Activated CD8-positive, alpha-beta memory T cell treated with anti-CD3 and anti-CD28 coated beads, Interleukin-2, amount 50 U/mL, for 1 hour (primary cell): ENCODE data around the gene POP5.
A peak's percentile ranks its signal among the peaks of the same experiment; 100 is the strongest.
"Not testable (repeated sequence)": the region's sequence is repeated elsewhere in the genome, so short reads cannot be mapped to it uniquely, and the experiment has no call there.

Source experiments
- DNase-seq: peaks from one replicate; pipeline ENCODE4 v3.0.0-alpha.2; 2020; ENCODE audit errors: extremely low read depth

Gene POP5, protein sequence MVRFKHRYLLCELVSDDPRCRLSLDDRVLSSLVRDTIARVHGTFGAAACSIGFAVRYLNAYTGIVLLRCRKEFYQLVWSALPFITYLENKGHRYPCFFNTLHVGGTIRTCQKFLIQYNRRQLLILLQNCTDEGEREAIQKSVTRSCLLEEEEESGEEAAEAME

GRCh38 chr12:120580787-120581723, at the start of gene POP5:
Gene POP5, minus strand, starts transcription at chr12:120581402. Its CDS starts 40 bp downstream, at chr12:120581362.
- DNase-seq, result peak; percentile 81

GRCh38 chr12:120630104-120630892, 49.1 kb upstream of the POP5 start:
- DNase-seq, result no peak

- DNase-seq, result no peak
These were observed 47.7 kb upstream of the POP5 start for GRCh38 chr12:120628919-120629318.

DNA sequence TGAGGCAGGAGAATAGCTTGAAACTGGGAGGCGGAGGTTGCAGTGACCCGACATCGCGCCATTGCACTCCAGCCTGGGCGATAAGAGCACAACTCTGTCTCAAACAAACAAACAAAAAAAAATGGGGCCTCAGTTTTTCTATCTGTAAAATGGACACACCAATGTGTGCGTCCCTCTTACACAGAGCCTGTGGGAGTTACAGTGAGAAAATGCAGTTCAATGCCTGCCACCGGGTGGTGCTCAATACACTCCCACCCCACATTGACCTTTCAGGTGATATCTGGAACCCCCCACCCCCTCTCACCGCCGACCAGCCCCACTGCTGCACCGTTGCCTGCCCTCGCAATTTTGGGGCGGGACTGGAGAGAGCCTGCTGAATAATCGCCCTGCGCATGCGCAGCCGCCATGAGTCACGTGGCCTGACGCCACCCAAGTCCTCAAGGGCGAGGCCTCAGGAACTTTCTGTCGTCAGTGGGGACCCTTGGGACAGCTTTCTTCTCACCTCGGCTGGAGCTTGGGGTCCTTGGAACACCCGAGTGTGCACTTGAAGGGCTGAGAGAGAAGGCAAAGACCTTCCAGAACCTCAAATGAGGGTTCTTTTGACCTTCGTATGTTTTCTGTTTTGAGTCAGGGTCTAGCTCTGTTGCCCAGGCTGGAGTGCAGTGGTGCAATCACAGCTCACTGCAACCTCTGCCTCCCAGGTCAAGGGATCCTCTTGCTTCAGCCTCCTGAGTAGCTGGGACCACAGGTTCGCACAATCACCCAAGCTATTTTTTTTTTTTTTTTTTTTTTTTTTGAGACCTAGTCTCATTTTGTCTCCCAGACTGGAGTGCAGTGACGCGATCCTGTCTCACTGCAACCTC, 44.6 kb upstream of the POP5 start:
- DNase-seq, result no peak

- DNase-seq, result no peak
These were observed 39.4 kb upstream of the POP5 start for GRCh38 chr12:120620624-120621023.

DNA sequence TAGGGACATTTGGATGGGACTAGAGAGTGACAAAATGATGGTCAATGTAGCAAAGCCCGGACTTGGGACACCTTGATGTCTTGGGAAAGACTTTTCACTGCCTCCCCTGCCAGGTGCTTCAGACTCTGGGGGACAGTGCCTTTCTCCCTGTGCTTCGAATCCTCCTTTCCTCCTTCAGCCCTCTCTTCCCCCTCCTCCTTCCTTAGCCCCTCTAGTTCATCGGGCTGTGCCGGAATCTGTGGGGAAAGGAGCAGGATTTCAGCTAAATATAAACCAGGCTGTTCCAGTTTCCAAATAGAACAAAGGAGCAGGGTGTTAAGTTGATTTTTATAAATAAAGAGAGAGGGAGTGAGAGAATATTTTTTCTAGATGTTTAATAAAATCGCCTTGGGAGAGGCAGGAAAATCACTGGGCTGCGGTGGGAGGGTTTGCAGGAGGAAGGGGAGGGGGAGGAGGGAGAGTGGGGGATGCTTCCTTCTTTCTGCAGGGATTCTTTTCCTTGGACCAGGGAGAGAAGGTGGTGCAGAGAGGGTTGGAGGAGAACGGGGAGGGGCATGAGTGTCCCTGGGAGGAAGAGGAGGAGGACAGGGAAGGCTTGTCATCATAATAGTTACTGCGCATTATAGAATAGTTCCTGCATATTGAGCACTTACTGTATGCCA, 37.9 kb upstream of the POP5 start:
- DNase-seq, result no peak

DNA sequence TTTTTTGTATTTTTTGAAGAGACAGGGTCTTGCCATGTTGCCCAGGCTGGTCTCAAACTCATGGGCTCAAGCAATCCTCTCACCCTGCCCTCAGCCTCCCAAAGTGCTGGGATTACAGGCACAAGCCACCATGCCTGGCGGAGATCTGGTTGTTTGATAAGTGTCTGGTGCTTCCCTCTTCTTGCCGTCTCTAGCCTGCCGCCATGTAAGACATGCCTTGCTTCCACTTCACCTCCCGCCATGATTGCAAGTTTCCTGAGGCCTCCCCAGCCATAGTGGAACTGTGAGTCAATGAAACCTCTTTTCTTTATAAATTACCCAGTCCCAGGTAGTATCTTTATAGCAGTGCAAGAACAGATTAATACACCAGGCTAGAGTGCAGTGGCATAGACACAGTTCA, 36.6 kb upstream of the POP5 start:
- not testable (repeated sequence) for DNase-seq

GRCh38 chr12:120617193-120617592, 36.0 kb upstream of the POP5 start:
- not testable (repeated sequence) for DNase-seq

DNA sequence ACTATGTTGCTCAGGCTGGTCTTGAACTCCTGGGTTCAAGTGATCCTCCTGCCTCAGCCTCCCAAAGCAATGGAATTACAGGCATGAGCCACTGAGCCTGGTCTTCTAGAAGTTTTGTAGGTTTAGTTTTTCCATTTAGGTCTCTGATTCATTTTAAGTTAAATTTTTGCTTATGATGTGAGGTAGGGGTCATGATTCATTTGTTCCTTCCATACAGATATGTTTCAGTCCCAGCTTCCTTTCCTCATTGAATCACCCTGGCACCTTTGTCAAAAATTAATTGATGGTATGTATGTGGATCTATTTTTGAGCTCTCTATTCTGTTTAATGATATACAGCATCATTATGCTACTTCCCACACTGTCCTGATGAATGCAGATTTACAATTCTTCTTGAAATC, 33.6 kb upstream of the POP5 start:
- no peak for DNase-seq

DNA sequence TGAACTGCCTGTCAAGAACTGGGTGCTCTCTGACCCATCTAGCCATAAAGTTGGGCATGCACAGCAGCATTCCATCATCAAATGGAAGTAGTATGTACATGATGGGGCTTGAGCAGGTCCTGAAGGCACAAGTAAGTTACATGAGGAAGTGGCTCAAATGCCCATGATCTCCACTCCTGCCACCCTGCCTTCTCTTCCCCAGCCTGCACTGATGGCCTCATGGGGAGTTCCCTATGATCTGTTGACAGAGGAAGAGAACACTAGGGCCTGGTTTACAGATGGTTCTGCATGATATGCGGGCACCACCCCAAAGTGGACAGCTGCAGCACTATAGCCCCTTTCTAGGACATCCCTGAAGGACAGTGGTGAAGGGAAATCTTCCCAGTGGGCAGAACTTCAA, 30.3 kb upstream of the POP5 start:
- not testable (repeated sequence) for DNase-seq

- DNase-seq, result no peak
These were observed 29.4 kb upstream of the POP5 start for GRCh38 chr12:120610560-120610959.

DNA sequence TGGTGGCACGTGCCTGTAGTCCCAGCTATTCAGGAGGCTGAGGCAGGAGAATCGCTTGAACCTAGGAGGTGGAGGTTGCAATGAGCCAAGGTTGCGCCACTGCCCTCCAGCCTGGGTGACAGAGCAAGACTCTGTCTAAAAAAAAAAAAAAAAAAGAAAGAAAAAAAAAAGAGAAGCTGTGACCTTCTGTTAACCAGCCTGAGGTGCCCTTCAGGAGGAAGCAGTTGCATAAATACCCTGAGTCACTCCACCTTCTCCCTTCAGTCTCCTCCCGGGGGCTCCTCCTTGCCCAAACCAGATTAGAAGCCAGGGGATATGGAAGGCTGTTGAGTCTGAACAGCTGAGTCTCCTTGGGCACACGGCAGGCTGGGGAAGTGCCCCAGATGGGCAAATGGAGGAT, 21.2 kb upstream of the POP5 start:
- DNase-seq, result not testable (repeated sequence)

DNA sequence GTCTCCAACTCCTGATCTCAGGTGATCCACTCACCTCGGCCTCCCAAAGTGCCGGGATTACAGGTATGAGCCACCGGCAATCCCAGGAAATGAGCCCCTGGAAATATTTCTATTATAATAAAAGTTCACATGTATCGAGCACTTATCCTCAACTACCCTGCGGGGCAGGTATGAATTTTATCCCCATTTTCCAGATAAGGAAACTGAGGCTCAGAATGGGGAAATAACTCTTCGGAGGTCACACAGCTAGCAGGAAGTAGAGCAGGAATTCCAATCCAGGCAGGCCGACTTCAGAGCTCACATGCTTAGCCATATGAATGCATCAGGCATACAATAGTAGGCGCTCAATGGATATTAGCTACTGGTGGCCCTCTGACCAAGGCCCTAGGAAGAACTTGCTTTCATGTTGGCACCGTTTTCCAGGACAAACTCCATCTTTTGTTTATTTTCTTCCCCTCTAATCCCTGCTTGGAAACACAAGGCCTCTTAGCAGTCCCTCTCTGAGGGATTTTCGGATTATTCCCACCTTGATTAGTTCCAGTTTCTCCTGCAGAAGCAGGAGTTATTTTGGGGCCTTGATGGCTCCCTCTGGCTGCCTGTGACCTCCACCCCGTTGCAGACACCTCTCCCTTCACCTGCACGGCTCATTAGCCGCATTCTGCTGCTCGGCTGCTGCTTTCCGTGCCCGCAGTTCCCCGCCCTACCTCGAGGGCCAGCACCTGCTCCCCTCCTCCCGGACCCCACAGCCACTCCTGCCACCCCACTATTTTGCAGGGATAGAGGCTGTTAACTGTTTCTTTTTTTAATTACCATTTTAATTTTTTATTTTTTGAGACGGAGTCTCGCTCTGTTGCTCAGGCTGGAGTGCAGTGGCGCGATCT, 18.7 kb upstream of the POP5 start:
- no peak for DNase-seq

DNA sequence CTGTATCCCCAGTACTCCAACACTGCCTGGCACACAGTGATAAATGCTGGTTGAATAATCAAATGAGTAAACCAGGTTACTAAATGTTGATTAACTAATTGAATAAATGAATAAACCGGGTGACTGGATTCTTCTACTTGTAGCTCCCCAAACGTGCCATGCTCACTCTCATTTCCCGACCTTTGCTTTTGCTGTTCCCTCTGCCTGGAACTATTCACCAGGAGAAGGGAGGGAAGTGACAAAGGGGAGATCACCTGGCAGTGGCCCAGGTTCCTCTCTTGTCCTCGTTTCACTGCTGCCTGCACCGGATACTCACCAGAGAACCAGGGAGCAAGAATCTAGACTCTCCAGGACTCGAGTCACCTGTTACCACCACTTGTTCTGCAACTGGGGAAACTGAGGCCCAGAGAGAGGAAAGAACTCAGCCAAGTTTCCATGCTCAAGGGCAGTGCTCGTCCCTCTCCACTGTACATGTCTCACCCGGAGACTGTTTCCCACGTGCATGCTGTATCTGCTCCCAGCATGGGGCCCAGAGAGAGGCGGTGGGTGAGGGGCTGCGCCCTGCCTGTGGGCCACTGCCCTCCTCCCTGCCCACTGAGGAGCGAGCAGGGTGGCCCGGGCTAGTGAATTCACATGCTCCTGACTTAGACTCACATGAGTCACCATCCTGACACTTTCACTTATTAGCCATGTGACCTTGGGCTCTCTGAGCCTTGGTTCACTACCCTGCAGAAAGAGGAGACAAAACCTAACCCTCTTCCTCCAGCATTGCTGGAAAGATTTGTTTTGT, 17.7 kb upstream of the POP5 start:
- DNase-seq, result no peak

- no peak for DNase-seq
These were observed 16.7 kb upstream of the POP5 start for GRCh38 chr12:120597861-120598260.

- no peak for DNase-seq
These were observed 15.7 kb upstream of the POP5 start for GRCh38 chr12:120596901-120597300.

- DNase-seq, result no peak
These were observed 11.2 kb upstream of the POP5 start for GRCh38 chr12:120592121-120593049.
